CD4-positive, CD25-positive, alpha-beta regulatory T cell (primary cell): Measurements from ENCODE around the gene TRIM62. TPM values are rescaled to one million over a fixed set of nuclear protein-coding genes. Genes with fewer than 3 reads are reported as not detected.
A peak's percentile ranks its signal among the peaks of the same experiment; 100 is the strongest.

Source experiments
- ATAC-seq, 2 donors: fragments of 150-1000 bp; cut with Tn5 transposase; one replicate each; pipeline ENCODE4 v1.10.0; 2021; ENCODE audit warnings: low read depth in 2 of 2, moderate number of reproducible peaks in 2 of 2, moderate library complexity in 1 of 2
- DNase-seq, 3 donors: peaks; one replicate each; pipeline versions ENCODE4 v3.0.0 to v3.0.0-alpha.2; 2012 to 2022; ENCODE audit warnings: mixed read lengths in 1 of 3
- H3K27ac ChIP-seq: one replicate; pipeline ENCODE4 v1.7.0; 2013; ENCODE audit warnings: mild to moderate bottlenecking, low read length; ENCODE audit not compliant: insufficient read depth, poor library complexity, severe bottlenecking
- H3K27me3 ChIP-seq: one replicate; pipeline ENCODE4 v1.7.0; 2013; ENCODE audit warnings: low read length; ENCODE audit not compliant: control insufficient read depth, insufficient read depth
- H3K36me3 ChIP-seq: one replicate; pipeline ENCODE4 v1.7.0; 2013; ENCODE audit warnings: mild to moderate bottlenecking, low read length, moderate library complexity; ENCODE audit not compliant: control insufficient read depth, insufficient read depth
- H3K4me1 ChIP-seq: 2 replicates; pipeline ENCODE4 v1.7.0; 2013; ENCODE audit warnings: mild to moderate bottlenecking, low read length; ENCODE audit not compliant: insufficient read depth, control insufficient read depth, poor library complexity, severe bottlenecking
- H3K4me3 ChIP-seq: one replicate; pipeline ENCODE4 v1.7.0; 2013; ENCODE audit warnings: low read depth, mild to moderate bottlenecking, low read length, moderate library complexity
- H3K9me3 ChIP-seq, 2 experiments: 1 replicate in 1 of 2; 2 replicates in 1 of 2; pipeline ENCODE4 v1.7.0; 2013; ENCODE audit warnings: low read length in 2 of 2, mild to moderate bottlenecking in 1 of 2, moderate library complexity in 1 of 2; ENCODE audit not compliant: control insufficient read depth in 2 of 2
- H3K27ac Mint-ChIP-seq, 3 donors: one replicate each; pipeline ENCODE4 v1.8.0; 2020 to 2022; ENCODE audit warnings: mild to moderate bottlenecking in 3 of 3, mixed read lengths in 3 of 3, moderate library complexity in 2 of 3
- H3K27me3 Mint-ChIP-seq: one replicate; pipeline ENCODE4 v1.8.0; 2022; ENCODE audit warnings: mild to moderate bottlenecking, mixed read lengths
- H3K36me3 Mint-ChIP-seq: one replicate; pipeline ENCODE4 v1.8.0; 2020; ENCODE audit warnings: mixed read lengths
- H3K4me1 Mint-ChIP-seq, 4 donors: one replicate each; pipeline ENCODE4 v1.8.0; 2020 to 2022; ENCODE audit warnings: mixed read lengths in 4 of 4, mild to moderate bottlenecking in 1 of 4
- H3K4me3 Mint-ChIP-seq, 4 donors: one replicate each; pipeline ENCODE4 v1.8.0; 2020 to 2022; ENCODE audit warnings: mild to moderate bottlenecking in 4 of 4, mixed read lengths in 4 of 4, moderate library complexity in 3 of 4
- H3K9me3 Mint-ChIP-seq, 7 donors: one replicate each; pipeline ENCODE4 v1.8.0; 2020 to 2022; ENCODE audit warnings: mixed read lengths in 7 of 7, mild to moderate bottlenecking in 3 of 7, moderate library complexity in 2 of 7
- polyA plus RNA-seq, 4 donors: library from polyadenylated mRNA; unstranded; fragments of 300-500 nt; fragmentation: Illumina TruSeq; gene quantifications; one replicate each; pipeline ENCODE4 v1.2.3, GENCODE V29; 2021
- total RNA-seq: library from RNA; stranded (reverse); gene quantifications from one replicate; pipeline ENCODE4 v1.2.3, GENCODE V29; 2022

Gene TRIM62
- total and polyA plus RNA-seq, 5 donors from 2014 or later, result 5.6 to 29.1 (median 6.5) TPM

DNA sequence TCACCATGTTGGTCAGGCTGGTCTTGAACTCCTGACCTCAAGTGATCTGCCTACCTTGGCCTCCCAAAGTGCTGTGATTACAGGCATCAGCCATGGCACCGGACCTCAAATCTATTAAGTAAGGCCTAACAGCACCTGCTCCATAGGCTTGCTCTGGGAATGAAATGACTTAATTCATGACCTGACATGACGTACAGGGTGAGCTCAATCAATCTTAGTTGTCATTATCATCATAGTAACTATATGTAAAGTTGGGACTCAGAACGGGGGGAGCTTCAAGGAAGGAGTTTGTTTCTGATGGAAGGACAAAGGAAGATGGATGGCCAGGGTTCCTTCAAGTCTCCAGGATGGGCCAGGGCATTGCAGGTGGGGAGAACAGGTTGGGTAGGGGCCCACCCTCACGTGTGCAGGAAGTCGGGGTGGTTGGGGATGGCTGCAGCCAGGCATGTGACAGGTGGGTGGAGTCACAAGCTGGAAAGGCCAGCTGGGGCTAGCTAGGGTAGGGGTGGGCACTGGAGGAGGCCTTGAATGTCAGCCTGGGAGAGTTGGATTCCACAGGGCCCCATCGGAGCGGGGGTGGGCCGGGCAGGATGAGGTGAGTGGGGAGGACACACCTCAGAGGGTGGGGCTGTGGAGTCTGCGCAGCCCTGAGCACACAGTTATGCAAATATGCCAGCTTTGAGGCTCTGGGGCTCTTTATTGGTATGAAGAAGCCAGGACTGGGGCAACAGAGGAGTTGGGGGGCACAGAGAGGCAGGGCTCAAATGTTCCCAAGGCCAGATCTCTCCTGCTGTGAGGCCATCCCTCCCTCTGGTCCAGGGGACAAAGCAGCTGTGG lies 9.6 kb downstream of the TRIM62 start:
- peaks cover 26% of the 10 kb centered on the region for H3K36me3 Mint-ChIP-seq
- Histone ChIP-seq H3K9me3 (no peaks in the 10 kb centered on the region), H3K27me3 (no peaks in the 10 kb centered on the region), H3K4me1 (peaks cover 6% of the 10 kb centered on the region), H3K4me3 (no peak overlapping the region), H3K36me3 (peaks cover 26% of the 10 kb centered on the region), H3K27ac (no peak overlapping the region)
- H3K27ac Mint-ChIP-seq, result peak overlapping the region in 2 of 3 donors; percentile 14 to 27
- H3K4me3 Mint-ChIP-seq, result no peak overlapping the region
- H3K27me3 Mint-ChIP-seq, result no peaks in the 10 kb centered on the region
- DNase-seq, result no peak
- peaks cover 0 to 35% (median 26%) of the 10 kb centered on the region in 4 donors for H3K4me1 Mint-ChIP-seq
- ATAC-seq, result no peak
- peaks cover 0 to 1% (median 0%) of the 10 kb centered on the region in 7 donors for H3K9me3 Mint-ChIP-seq

DNA sequence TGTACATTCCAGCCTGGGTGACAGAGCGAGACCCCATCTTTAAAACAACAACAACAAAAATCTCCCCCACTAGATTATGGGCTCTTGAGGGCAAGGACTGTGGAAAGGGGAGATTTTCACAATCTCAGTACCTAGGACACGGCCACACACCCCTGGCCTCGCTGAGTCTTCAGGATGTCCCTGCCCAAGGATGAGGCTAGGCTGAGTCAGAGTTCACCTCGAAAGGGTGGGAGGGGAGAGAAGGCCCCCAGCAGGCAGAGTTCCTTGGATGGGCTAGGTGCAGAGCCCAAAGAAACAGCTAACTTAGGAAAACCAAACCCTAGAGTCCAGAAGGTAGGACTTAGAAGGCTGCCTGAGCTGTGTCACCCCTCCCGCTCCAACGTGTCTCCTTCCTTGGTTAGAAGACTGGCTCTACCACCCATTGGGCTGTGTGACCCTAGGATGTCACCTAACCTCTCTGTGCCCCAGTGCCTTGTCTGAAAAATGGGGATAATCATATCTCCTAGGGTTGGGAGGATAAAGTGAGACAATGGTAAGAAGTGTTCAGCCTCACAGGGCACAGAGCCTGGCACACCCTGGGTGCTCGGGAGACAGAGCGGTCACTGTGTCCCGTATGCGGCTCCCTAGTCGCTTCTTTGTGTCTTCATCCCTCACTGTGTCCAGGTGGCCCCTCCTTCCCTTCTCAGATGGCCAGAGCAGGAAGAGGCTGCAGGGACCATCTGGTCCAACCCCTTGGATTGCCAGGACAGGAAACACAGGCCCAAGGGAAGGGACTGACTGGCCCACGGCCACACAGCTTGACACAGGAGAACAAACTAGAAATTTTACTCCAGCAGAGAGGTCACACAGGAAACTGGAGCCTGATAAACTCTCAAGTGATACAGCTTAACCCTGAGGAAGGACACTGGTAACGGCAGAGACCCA lies 11.2 kb downstream of the TRIM62 start:
- peaks cover 0 to 1% (median 0%) of the 10 kb centered on the region in 7 donors for H3K9me3 Mint-ChIP-seq
- H3K4me3 ChIP-seq, result no peak overlapping the region
- peaks cover 6% of the 10 kb centered on the region for H3K4me1 ChIP-seq
- H3K27ac Mint-ChIP-seq, result peak overlapping the region in 1 of 3 donors; percentile 31
- no peak overlapping the region for H3K4me3 Mint-ChIP-seq
- peaks cover 0 to 33% (median 26%) of the 10 kb centered on the region in 4 donors for H3K4me1 Mint-ChIP-seq
- DNase-seq (no peak), ATAC-seq (no peak)
- H3K36me3 Mint-ChIP-seq, result peaks cover 34% of the 10 kb centered on the region
- no peaks in the 10 kb centered on the region for H3K9me3 ChIP-seq
- no peaks in the 10 kb centered on the region for H3K27me3 Mint-ChIP-seq
- peaks cover 22% of the 10 kb centered on the region for H3K36me3 ChIP-seq
- no peak overlapping the region for H3K27ac ChIP-seq
- no peaks in the 10 kb centered on the region for H3K27me3 ChIP-seq

DNA sequence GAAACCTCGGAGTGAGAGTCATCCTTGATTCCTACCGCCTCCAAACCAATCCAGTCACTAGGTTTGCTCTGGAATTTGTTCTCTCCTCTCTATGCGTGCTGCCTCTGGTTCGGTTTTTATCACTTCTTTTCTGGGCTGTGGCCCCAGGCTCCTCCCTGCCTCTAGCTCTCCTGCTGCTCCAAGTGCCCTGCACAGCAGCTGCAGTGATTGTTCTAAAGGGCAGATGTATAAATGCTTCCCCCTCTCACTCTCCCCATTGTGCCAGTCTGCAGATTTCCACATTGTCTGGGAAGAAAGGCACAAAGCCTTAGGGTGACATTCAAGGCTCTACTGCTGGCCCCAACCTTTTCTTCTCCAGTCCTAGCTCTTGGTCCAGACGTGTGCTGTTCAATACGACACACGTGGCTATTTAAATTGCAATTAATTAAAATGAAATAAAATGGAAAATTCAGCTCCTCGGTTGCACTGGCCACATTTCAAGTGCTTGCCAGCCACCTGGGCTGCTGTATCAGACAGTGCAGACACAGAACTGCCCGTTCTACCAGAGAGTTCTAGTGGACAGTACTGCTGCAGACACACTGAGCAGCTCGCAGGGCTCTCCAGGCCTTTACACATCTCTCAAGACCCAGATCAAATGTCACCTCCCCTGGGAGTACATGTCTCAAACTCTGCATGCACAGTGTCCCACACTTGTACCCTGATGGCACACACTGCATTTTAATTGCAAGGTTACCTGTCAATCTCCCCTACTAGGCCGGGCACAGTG lies 12.4 kb downstream of the TRIM62 start:
- Mint-ChIP-seq H3K4me3 (no peak overlapping the region), H3K27me3 (no peaks in the 10 kb centered on the region), H3K36me3 (peaks cover 35% of the 10 kb centered on the region), H3K27ac (no peak overlapping the region), H3K4me1 (peaks cover 0 to 33% (median 26%) of the 10 kb centered on the region in 4 donors), H3K9me3 (peaks cover 0 to 1% (median 0%) of the 10 kb centered on the region in 7 donors)
- ATAC-seq (no peak), DNase-seq (no peak)
- H3K4me3 ChIP-seq, result no peak overlapping the region
- H3K4me1 ChIP-seq, result peaks cover 6% of the 10 kb centered on the region
- no peak overlapping the region for H3K27ac ChIP-seq
- no peaks in the 10 kb centered on the region for H3K27me3 ChIP-seq
- H3K36me3 ChIP-seq, result peaks cover 17% of the 10 kb centered on the region
- H3K9me3 ChIP-seq, result no peaks in the 10 kb centered on the region

DNA sequence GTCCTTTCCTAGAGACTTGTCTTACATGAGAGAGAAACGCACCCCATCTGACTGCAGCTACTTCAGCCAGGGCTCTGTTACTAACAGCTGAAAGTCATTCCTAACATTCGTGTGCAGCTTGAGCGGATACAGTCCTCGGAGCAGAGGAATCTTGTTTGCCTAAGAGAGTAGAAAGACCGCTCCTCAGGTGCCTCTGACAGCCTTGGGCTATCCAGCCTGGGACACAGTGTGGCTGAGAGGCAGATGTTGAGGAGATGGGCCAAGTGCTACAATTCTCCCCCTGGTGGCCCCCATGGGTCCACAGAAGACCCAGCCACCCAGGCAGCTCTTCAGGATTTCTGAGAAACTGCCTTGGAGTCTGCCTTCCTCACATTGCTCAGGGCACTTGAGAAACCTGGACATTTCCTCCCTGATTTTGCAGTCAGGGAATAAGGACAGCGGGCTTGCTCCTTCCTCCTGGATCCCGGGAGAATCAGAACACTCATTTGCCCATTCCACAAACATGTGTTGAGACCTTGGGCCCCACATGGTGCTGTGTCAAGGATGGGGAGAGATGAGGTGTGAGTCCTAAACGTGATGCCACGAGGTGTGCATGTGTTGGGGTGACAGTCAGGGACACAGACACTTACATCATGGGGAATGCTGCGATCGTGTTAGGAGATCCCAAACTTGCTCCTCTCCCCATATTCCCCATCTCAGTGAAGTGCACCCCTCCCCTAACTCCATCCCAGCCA lies 13.1 kb downstream of the TRIM62 start:
- H3K27me3 ChIP-seq, result no peaks in the 10 kb centered on the region
- peaks cover 6% of the 10 kb centered on the region for H3K4me1 ChIP-seq
- Mint-ChIP-seq H3K36me3 (peaks cover 35% of the 10 kb centered on the region), H3K27ac (no peak overlapping the region), H3K4me3 (no peak overlapping the region), H3K27me3 (no peaks in the 10 kb centered on the region), H3K4me1 (peaks cover 0 to 27% (median 26%) of the 10 kb centered on the region in 4 donors), H3K9me3 (peaks cover 0 to 1% (median 0%) of the 10 kb centered on the region in 7 donors)
- no peaks in the 10 kb centered on the region for H3K9me3 ChIP-seq
- DNase-seq (no peak), ATAC-seq (no peak)
- H3K4me3 ChIP-seq, result no peak overlapping the region
- peaks cover 18% of the 10 kb centered on the region for H3K36me3 ChIP-seq
- no peak overlapping the region for H3K27ac ChIP-seq

DNA sequence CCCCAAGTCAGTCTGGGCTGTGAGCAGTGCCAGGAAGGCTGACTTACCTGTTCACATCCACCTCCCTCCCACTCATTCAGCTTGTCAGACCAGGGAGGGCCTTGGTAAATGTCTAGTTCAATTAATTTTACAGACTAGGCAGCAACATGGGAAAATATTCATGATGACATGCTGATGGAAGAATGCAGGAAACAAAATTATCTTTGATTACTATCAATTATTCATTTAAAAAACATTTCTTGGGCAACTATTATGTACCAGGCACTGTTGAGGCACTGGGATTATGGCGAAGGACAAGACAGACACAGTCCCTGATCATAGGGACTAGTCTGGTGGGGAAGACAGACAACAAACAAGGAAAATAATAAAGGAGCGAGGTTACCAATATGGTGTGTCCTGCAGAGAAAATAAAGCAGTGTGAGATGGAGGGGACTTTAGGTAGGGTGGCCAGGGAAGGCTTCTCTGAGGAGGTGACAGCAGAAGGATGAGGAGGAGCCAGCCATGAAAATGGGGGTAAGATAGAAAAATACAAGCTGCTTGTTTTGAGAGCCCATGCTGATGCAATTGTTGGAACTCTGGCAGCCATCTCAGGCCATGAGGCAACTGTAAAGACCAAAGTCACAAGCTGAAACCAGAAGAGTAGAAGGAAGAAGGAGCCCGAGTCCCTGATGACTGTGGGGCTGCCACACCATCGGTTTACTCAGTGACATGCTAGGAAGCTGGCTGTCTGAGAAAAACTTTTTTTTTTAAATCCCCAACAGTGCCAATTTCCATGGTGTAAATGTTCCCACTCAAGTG lies 14.0 kb downstream of the TRIM62 start:
- Histone ChIP-seq H3K27me3 (no peaks in the 10 kb centered on the region), H3K4me3 (no peak overlapping the region), H3K4me1 (peaks cover 6% of the 10 kb centered on the region), H3K9me3 (no peaks in the 10 kb centered on the region), H3K27ac (no peak overlapping the region), H3K36me3 (peaks cover 19% of the 10 kb centered on the region)
- H3K27me3 Mint-ChIP-seq, result no peaks in the 10 kb centered on the region
- H3K27ac Mint-ChIP-seq, result peak overlapping the region in 1 of 3 donors; percentile 85
- H3K36me3 Mint-ChIP-seq, result peaks cover 29% of the 10 kb centered on the region
- H3K4me3 Mint-ChIP-seq, result no peak overlapping the region
- H3K4me1 Mint-ChIP-seq, result peaks cover 0 to 21% (median 21%) of the 10 kb centered on the region in 4 donors
- DNase-seq (no peak), ATAC-seq (no peak)
- peaks cover 0 to 1% (median 0%) of the 10 kb centered on the region in 7 donors for H3K9me3 Mint-ChIP-seq

DNA sequence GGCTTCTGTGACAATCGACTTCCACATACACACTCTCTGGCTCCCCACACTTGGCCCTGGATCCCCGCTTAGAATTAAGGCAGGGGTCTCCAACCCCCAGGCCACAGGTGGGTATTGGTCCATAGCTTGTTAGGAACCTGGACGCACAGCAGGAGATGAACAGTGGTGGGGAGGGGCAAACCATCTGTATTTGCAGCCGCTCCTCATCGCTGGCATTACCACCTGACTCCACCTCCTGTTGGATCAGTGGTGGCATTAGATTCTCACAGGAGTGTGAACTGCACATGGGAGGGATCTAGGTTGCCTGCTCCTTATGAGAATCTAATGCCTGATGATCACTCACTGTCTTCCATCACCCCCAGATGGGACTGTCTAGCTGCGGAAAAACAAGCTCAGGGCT lies 16.0 kb downstream of the TRIM62 start:
- no peak overlapping the region for H3K27ac ChIP-seq
- peaks cover 15% of the 10 kb centered on the region for H3K36me3 ChIP-seq
- H3K9me3 ChIP-seq, result no peaks in the 10 kb centered on the region
- H3K4me3 Mint-ChIP-seq, result no peak overlapping the region
- ATAC-seq (no peak), DNase-seq (no peak)
- peaks cover 0 to 15% (median 10%) of the 10 kb centered on the region in 4 donors for H3K4me1 Mint-ChIP-seq
- no peaks in the 10 kb centered on the region for H3K27me3 Mint-ChIP-seq
- H3K27me3 ChIP-seq, result no peaks in the 10 kb centered on the region
- no peaks in the 10 kb centered on the region for H3K4me1 ChIP-seq
- H3K4me3 ChIP-seq, result no peak overlapping the region
- peaks cover 0 to 1% (median 0%) of the 10 kb centered on the region in 7 donors for H3K9me3 Mint-ChIP-seq
- no peak overlapping the region for H3K27ac Mint-ChIP-seq
- H3K36me3 Mint-ChIP-seq, result peaks cover 23% of the 10 kb centered on the region
